SK-N-DZ (cell line): Measurements from ENCODE around the gene ELMO1.

Source experiments
- DNase-seq: peaks from one replicate; pipeline ENCODE4 v3.0.0-alpha.2; 2015; ENCODE audit warnings: low spot score

ELMO1 gene

GRCh38 chr7:36925691-36926090 lies 523.0 kb downstream of the ELMO1 start:
- DNase-seq, result peak; percentile 60

DNA sequence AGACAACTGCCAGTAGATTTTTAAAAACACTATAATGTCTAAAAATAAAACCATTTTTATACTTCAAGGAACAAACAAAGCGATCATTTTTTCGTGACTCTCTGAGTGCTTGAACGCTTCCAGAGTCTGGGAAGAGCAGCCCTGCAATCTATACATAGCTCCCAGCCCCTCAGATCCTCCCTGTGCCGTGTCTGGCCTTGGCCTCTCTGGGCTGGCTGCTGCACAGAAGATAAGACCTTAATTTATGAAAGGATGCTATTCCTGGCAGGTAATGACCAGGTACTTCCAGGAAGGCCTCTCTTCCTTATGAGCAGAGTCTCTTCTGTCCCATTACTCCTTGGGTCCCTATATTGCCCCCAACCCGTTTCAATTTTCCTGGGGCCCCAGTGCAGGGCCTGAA lies 523.5 kb downstream of the ELMO1 start:
- DNase-seq, result peak; percentile 47

- no peak for DNase-seq
Observed at GRCh38 chr7:36923943-36924436, 524.7 kb downstream of the ELMO1 start.

- no peak for DNase-seq
Observed at GRCh38 chr7:36923185-36923584, 525.5 kb downstream of the ELMO1 start.

GRCh38 chr7:36920433-36920832 lies 528.2 kb downstream of the ELMO1 start:
- no peak for DNase-seq

- no peak for DNase-seq
Observed at GRCh38 chr7:36919738-36920137, 528.9 kb downstream of the ELMO1 start.

- no peak for DNase-seq
Observed at GRCh38 chr7:36918591-36918990, 530.1 kb downstream of the ELMO1 start.

GRCh38 chr7:36916619-36917018 lies 532.0 kb downstream of the ELMO1 start:
- DNase-seq, result no peak

GRCh38 chr7:36916116-36916515 lies 532.5 kb downstream of the ELMO1 start:
- DNase-seq, result no peak

- no peak for DNase-seq
Observed at GRCh38 chr7:36911788-36912187, 536.9 kb downstream of the ELMO1 start.

GRCh38 chr7:36910859-36911258 lies 537.8 kb downstream of the ELMO1 start:
- no peak for DNase-seq

DNA sequence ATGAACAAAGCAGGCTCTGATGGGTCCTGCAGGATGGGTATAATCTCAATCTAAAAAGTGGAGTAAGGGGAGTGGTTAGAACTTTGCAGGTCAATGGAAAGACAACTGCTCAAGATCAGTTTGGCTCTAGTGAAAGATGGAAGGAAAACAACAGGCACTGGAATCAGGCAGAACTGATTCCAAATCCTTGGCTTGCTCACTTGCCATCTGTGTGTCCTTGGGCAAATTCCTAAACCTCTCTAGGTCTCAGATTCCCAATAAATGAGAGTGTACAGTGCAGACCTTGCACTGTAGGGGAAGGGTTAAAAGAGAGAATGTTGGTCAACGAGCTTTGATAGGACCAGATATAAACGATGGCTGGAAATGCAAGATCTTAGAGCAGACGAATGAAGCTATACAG lies 538.3 kb downstream of the ELMO1 start:
- no peak for DNase-seq

DNA sequence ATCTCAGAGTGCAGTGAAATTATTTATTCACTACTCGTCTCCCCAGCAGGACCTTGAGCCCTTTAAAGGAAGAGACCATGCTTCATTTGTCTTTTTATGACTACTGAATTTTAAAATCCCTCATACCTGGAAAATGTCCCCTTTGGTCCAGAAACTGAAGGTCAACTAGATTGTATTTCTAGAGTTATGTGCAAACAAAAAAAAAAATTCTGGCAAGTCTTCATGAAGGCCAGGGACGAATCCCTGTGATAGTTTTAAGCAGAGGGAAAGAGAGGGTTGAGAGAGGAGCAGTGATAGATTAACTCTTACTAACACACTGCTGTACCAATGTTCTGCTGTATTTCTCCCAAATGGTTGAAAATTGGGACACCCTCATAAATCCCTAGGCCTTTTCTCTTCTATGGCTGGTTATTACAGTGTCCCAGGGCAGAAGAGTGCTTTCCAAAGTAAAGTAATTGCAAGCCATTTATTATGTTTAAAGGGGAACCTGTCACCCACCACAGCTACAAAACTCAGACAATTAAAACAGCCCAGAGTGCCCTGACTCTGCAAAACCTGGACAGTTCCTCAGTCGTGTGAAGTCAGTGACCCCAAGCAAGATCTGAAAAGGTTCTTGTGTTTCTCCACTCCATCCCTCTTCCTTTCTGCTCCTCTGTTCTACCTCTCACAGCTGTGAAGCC lies 541.6 kb downstream of the ELMO1 start:
- no peak for DNase-seq

DNA sequence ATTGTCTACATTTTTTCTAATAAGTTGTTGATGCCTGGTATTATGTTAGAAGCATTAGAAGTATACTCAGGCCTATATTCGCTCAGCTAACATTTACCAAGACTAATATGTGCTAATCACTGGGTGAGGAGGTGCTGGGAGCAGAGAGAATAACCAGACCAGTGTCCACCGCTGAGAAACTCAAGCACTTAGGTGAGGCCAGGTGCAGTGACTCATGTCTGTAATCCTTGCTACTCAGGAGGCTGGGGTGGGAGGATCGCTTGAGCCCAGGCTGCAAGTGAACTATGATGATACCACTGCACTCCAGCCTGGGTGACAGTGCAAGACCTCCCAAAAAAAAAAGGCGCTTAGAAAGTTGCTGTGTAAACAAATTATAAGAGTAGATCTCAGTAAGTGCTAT lies 542.2 kb downstream of the ELMO1 start:
- DNase-seq, result no peak

DNA sequence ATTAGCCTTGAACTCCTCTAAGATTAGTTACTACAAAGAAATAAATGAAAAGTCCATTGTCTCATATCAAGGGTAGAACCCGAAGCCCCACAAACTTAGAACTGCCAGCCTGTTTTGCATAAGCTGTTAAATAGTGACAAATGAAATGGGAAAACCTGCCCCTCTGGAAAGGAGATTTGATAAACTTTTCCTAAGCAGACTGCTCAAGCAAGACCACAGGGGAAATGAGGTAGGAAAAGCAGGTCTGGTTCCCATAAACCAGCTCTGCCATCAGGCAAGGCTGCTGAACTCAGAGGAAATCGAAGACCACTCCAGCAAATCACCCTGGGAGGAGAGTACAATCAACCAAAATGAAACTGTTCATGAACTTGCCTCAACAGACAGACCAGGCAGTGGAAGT lies 542.8 kb downstream of the ELMO1 start:
- no peak for DNase-seq

DNA sequence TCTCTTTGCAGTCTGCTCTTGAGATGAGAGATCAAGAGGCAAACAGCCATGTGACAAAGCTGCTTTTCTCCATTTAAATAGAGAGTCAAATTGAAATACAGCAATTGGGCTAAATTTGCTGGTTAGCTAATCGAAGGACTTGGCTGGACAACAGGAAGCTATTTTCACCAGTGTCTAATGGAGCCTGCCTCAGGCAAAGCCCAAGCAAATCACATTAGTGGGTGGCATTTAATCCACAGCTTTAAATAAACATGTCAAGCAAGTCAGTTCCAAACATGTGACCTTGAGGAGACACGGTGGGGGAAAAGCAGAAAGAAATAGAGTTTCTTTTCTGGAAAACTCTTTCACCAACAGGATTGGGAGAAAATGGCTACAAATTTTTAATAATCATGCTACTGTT lies 543.9 kb downstream of the ELMO1 start:
- peak; percentile 26 for DNase-seq

DNA sequence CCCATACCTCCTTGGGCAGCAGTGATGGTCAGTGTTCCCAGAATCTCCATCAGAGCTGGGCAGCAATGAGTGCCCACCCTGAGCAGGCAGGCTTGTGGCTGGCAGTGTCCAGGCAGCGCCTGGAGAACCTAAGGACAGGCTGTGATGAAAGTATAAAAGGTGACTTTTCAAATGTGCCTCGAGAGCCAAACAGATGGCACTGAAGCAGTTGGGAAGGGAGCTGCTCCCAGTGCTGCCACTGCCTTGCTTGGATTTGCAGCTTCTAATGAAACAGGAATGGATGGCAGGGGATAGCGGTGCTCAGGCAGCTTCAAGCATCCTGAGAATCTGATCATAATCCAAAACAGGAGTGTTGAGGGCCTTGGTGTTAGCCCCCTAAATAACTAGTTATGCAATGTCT lies 544.6 kb downstream of the ELMO1 start:
- no peak for DNase-seq

GRCh38 chr7:36900988-36901710 lies 547.5 kb downstream of the ELMO1 start:
- DNase-seq, result no peak

GRCh38 chr7:36898186-36898585 lies 550.5 kb downstream of the ELMO1 start:
- DNase-seq, result no peak

DNA sequence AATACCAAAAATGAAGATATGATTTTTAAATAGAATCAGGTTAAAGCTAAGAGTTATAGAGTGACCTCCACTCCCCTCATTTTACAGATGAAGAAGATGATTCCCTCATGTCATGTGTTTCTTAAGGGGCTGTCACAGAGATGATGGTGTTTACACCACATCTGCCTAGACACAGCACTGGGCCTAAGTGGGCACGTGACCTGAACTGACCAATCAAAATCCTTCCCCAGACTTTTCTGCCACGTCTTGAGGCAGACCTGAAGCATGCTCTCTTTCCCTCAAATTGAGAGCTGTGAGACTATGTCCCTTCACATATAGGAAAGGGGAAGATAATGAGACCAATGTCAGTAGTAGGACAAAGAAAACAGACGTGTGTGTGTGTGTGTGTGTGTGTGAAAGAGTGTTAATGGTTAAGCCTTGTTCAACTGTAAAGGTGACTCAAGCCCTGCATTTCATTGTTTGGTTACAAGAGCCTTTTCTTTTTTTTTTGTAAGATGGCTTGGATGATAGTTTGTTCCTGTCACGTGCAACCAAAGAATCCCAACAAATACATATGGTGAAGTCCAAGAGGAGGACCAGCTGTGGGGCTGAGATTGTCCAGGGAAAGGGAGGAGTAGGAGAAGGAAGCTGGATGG lies 551.6 kb downstream of the ELMO1 start:
- no peak for DNase-seq

DNA sequence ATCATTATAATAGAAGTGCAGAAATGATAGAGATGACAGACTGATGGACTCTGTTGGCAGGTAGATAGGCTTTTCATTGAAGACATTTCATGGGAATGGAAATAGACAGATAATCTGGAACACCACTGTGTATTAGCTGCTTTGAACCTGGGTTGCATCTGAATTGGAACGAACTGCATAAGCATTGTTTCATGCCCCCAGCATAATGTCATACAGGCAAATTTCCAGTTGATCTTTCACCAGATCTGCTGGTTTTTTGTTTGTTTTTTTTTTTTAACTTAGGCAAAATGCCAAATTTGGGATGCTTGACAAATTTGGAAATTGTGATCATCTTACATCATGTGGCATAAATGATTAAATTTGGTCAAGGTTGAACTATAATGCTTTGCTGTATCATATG lies 552.2 kb downstream of the ELMO1 start:
- no peak for DNase-seq

DNA sequence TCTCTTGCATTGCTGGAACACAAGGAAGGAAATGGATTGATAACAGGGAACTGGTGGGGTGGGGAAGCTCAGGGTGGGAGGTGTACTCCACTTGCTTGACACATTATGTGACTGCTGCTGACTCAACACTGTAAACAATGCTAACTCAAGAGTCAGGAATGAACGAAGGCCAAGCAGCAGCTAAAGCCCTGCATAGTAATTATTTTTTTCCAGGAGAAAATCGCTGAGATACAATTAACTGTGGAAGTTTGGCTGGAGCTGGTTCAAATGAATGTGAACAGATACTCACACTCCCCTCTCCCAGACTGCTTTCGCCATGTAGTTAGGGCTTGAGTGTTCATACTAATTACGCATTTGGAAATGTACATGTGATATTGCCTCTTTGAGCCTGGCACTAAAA lies 553.5 kb downstream of the ELMO1 start:
- DNase-seq, result no peak

DNA sequence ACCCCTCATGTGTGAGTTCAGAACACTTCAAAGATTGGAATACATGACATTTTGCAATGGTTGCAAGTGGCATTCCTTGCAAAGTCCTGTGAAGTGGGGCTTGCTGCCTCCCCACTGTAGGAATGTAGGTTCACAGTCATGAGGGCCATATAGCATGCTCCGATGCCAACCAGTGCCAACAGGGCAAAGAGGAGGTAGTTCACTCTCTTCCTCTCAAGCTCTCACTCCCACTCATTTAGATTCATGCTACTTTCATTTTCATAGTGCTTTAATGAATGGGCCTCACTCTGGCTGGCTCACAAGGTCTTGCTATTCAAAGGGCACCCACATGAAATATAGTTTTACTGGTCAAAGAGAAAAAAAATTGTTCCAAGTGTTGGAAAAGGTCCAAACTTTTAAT lies 554.5 kb downstream of the ELMO1 start:
- DNase-seq, result no peak
